Limb (tissue), 2 donors: ENCODE data around the gene CSF3.
"Not testable (repeated sequence)": the region's sequence is repeated elsewhere in the genome, so short reads cannot be mapped to it uniquely, and the experiment has no call there.

Source experiments
- DNase-seq, 2 donors: peaks; one replicate each; pipeline ENCODE4 v3.0.0-alpha.2; 2016; ENCODE audit errors: extremely low spot score in 2 of 2

The CSF3 gene

GRCh38 chr17:39996800-39997199 lies 18.4 kb upstream of the CSF3 start:
- DNase-seq: no peak

DNA sequence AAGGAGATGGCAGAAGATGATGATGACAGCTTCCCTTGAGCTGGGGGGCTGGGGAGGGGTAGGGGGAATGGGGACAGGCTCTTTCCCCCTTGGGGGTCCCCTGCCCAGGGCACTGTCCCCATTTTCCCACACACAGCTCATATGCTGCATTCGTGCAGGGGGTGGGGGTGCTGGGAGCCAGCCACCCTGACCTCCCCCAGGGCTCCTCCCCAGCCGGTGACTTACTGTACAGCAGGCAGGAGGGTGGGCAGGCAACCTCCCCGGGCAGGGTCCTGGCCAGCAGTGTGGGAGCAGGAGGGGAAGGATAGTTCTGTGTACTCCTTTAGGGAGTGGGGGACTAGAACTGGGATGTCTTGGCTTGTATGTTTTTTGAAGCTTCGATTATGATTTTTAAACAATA lies 17.7 kb upstream of the CSF3 start:
- no peak for DNase-seq

- no peak for DNase-seq
Observed at GRCh38 chr17:39999067-39999466, 16.2 kb upstream of the CSF3 start.

- no peak for DNase-seq
Observed at GRCh38 chr17:40000161-40000560, 15.1 kb upstream of the CSF3 start.

GRCh38 chr17:40001335-40001734 lies 13.9 kb upstream of the CSF3 start:
- DNase-seq: not testable (repeated sequence)

GRCh38 chr17:40004072-40004471 lies 11.2 kb upstream of the CSF3 start:
- no peak for DNase-seq

GRCh38 chr17:40004712-40005111 lies 10.5 kb upstream of the CSF3 start:
- no peak for DNase-seq

DNA sequence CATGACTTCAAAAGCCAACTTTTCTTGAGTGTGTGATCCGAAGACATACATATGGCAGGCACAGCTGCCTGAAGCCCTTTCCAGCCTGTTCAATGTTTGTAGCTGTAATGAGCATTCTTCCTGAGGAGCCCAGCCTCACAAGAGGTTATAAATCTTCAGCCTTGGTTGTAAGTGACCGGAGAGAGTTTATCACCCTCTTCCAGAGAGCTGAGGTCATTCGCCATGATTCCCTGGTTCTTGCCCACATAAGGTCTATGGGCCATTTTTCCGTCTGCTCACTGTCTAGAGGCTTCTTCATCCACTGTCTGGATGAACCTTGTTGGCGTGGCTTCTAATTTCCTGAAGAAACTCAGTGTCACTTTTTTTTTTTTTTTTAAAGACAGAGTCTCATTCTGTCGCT lies 9.7 kb upstream of the CSF3 start:
- DNase-seq: no peak

- not testable (repeated sequence) for DNase-seq
Observed at GRCh38 chr17:40010946-40011500, 4.2 kb upstream of the CSF3 start.

DNA sequence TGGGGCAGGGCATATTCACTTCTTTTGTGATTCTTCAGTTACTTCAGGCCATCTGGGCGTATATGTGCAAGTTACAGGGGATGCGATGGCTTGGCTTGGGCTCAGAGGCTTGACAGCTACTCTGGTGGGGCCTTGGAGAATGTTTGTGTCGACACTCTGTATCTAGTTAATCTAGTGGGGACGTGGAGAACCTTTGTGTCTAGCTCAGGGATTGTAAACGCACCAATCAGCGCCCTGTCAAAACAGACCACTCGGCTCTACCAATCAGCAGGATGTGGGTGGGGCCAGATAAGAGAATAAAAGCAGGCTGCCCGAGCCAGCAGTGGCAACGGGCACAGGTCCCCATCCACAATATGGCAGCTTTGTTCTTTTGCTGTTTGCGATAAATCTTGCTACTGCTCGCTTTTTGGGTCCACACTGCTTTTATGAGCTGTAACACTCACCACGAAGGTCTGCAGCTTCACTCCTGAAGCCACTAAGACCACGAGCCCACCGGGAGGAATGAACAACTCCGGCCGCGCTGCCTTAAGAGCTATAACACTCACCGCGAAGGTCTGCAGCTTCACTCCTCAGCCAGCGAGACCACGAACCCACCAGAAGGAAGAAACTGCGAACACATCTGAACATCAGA lies 3.1 kb upstream of the CSF3 start:
- not testable (repeated sequence) for DNase-seq

GRCh38 chr17:40014375-40014980 lies 762 bp upstream of the CSF3 start:
- no peak for DNase-seq

GRCh38 chr17:40015998-40016985 lies 1.1 kb downstream of the CSF3 start:
- DNase-seq: no peak

- no peak for DNase-seq
Observed at GRCh38 chr17:40017422-40018080, 2.3 kb downstream of the CSF3 start.

- DNase-seq: peak in 1 of 2 donors; percentile 62
Observed at GRCh38 chr17:40018211-40019121, 3.2 kb downstream of the CSF3 start.

- no peak for DNase-seq
Observed at GRCh38 chr17:40019140-40019991, 4.1 kb downstream of the CSF3 start.

- DNase-seq: no peak
Observed at GRCh38 chr17:40020146-40020545, 4.9 kb downstream of the CSF3 start.

GRCh38 chr17:40021451-40021971 lies 6.3 kb downstream of the CSF3 start:
- DNase-seq: no peak

- DNase-seq: no peak
Observed at GRCh38 chr17:40022497-40022896, 7.3 kb downstream of the CSF3 start.

DNA sequence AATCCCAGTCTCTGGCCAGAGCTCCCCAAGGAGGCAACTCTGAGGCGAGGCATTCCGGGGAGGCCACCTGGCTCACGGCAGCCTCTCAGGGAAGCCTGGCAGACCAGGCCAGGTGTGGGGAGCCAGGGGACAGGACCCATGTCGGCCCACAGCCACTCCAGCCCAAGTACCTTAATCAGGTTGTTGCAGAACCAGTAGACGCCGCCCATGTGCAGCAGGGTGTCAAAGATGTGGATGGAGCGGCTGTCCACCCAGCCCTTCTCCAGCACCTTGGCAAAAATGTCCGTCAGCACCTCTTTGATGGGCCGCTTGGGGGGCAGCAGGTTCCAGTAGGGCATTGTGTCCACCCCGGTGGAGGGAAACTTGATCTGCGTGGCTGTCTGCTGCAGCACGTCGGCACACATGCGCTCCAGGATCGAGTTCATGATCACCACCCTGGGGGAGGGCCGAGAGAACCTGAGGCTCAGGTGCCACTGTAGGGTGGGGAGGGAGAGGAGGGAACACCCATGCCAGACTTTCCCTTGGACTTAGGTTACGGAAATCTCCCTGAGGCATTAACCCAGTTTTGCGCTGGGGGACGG lies 7.8 kb downstream of the CSF3 start:
- DNase-seq: no peak
